ENCODE results near the gene ITPKB.
"Not testable (repeated sequence)": the region's sequence is repeated elsewhere in the genome, so short reads cannot be mapped to it uniquely, and the experiment has no call there.

Gene ITPKB

GRCh38 chr1:226619031-226619430 is 120.1 kb downstream of the ITPKB start:
- DNase-seq (ENCODE audit: low read depth, low spot score), result no peak
- H3K4me3 ChIP-seq (ENCODE audit: low read length), result no peak overlapping the region

- no peak for DNase-seq (ENCODE audit: low read depth, low spot score)
- no peak overlapping the region for H3K4me3 ChIP-seq (ENCODE audit: low read length)
These were observed 120.7 kb downstream of the ITPKB start for GRCh38 chr1:226618380-226618779.

GRCh38 chr1:226617719-226618118 is 121.4 kb downstream of the ITPKB start:
- not testable (repeated sequence) for H3K4me3 ChIP-seq (ENCODE audit: low read length); DNase-seq (ENCODE audit: low read depth, low spot score)

GRCh38 chr1:226617109-226617508 is 122.0 kb downstream of the ITPKB start:
- DNase-seq (ENCODE audit: low read depth, low spot score), result no peak
- no peak overlapping the region for H3K4me3 ChIP-seq (ENCODE audit: low read length)

GRCh38 chr1:226616636-226617035 is 122.4 kb downstream of the ITPKB start:
- no peak for DNase-seq (ENCODE audit: low read depth, low spot score)
- no peak overlapping the region for H3K4me3 ChIP-seq (ENCODE audit: low read length)

GRCh38 chr1:226615876-226616275 is 123.2 kb downstream of the ITPKB start:
- no peak for DNase-seq (ENCODE audit: low read depth, low spot score)
- H3K4me3 ChIP-seq (ENCODE audit: low read length), result no peak overlapping the region

GRCh38 chr1:226611980-226612379 is 127.1 kb downstream of the ITPKB start:
- DNase-seq (ENCODE audit: low read depth, low spot score); H3K4me3 ChIP-seq (ENCODE audit: low read length): not testable (repeated sequence)

- DNase-seq (ENCODE audit: low read depth, low spot score), result no peak
- H3K4me3 ChIP-seq (ENCODE audit: low read length), result no peak overlapping the region
These were observed 127.8 kb downstream of the ITPKB start for GRCh38 chr1:226611301-226611700.

- DNase-seq (ENCODE audit: low read depth, low spot score), result no peak
- no peak overlapping the region for H3K4me3 ChIP-seq (ENCODE audit: low read length)
These were observed 128.4 kb downstream of the ITPKB start for GRCh38 chr1:226610671-226611070.

GRCh38 chr1:226609836-226610455 is 129.1 kb downstream of the ITPKB start:
- H3K4me3 ChIP-seq (ENCODE audit: low read length), result no peak overlapping the region
- no peak for DNase-seq (ENCODE audit: low read depth, low spot score)

- DNase-seq (ENCODE audit: low read depth, low spot score), result peak; percentile 64
- H3K4me3 ChIP-seq (ENCODE audit: low read length), result no peak overlapping the region
These were observed 130.2 kb downstream of the ITPKB start for GRCh38 chr1:226608699-226609505.

- DNase-seq (ENCODE audit: low read depth, low spot score), result no peak
- H3K4me3 ChIP-seq (ENCODE audit: low read length), result no peak overlapping the region
These were observed 131.3 kb downstream of the ITPKB start for GRCh38 chr1:226607821-226608220.

- no peak for DNase-seq (ENCODE audit: low read depth, low spot score)
- H3K4me3 ChIP-seq (ENCODE audit: low read length), result no peak overlapping the region
These were observed 131.8 kb downstream of the ITPKB start for GRCh38 chr1:226607268-226607660.

- DNase-seq (ENCODE audit: low read depth, low spot score), result no peak
- no peak overlapping the region for H3K4me3 ChIP-seq (ENCODE audit: low read length)
These were observed 132.5 kb downstream of the ITPKB start for GRCh38 chr1:226606311-226607267.

GRCh38 chr1:226605318-226605950 is 133.6 kb downstream of the ITPKB start:
- no peak for DNase-seq (ENCODE audit: low read depth, low spot score)
- no peak overlapping the region for H3K4me3 ChIP-seq (ENCODE audit: low read length)

GRCh38 chr1:226604560-226605317 is 134.3 kb downstream of the ITPKB start:
- no peak for DNase-seq (ENCODE audit: low read depth, low spot score)
- no peak overlapping the region for H3K4me3 ChIP-seq (ENCODE audit: low read length)

- no peak for DNase-seq (ENCODE audit: low read depth, low spot score)
These were observed 135.1 kb downstream of the ITPKB start for GRCh38 chr1:226603858-226604559.

More at GRCh38 chr1:226603858-226604559, 135.1 kb downstream of the ITPKB start:
- no peak overlapping the region for H3K4me3 ChIP-seq (ENCODE audit: low read length)

Measured in Jurkat, Clone E6-1 (cell line).